GM12891 (cell line): ENCODE results near the gene MLLT6.

Experiments used
- PAX5 ChIP-seq: IDR thresholded peaks from 2 replicates; pipeline ENCODE4 v1.6.1; 2011; ENCODE audit warnings: low read length, moderate library complexity, mild to moderate bottlenecking; ENCODE audit not compliant: insufficient read depth, severe bottlenecking
- POLR2A ChIP-seq: IDR thresholded peaks from 2 replicates; pipeline ENCODE4 v1.6.1; 2011; ENCODE audit warnings: low read depth, low read length, control low read depth
- POLR2AphosphoS5 ChIP-seq: IDR thresholded peaks from 2 replicates; pipeline ENCODE4 v1.6.1; 2011; ENCODE audit warnings: low read depth, low read length, control low read depth
- POU2F2 ChIP-seq: IDR thresholded peaks from 2 replicates; pipeline ENCODE4 v1.6.1; 2011; ENCODE audit warnings: low read depth, mild to moderate bottlenecking, control low read depth, low read length, moderate library complexity
- SPI1 ChIP-seq: IDR thresholded peaks from 2 replicates; pipeline ENCODE4 v1.6.1; 2011; ENCODE audit warnings: low read depth, low read length, control low read depth
- TAF1 ChIP-seq: IDR thresholded peaks from 2 replicates; pipeline ENCODE4 v1.6.1; 2011; ENCODE audit warnings: low read depth, low read length, control low read depth

DNA sequence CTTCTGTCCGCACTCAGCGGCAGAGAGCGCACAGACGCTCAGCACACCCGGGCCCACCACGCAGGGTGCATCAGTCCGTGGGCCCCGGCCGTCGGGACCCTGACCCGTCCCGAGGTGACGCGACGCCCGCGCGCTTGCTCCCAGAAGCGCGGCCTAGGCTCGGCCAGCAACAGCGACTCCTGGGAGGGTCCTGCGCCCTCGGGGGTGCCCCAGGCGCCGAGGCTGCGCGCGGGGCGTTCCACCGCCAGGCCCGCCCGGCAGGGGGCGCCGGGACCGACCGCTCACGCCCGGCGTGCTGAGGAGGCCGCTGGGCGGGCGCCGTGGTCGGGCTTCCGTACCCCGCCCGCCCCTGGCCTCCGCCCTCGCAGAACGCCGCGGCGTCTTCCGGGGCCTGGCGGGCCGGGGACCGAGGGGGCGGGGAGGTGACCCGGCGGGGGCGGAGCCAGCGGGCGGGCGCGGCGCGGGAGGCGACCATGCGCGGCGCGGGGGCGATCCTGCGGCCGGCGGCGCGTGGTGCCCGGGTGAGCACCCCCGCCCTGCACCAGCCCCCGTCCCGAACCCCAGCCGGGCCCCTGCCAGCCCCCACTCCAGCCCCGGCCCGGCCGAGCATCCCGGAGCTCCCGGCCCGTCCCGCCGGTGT is 24.9 kb downstream of the MLLT6 start, which contains the start of gene CISD3:
- TF ChIP-seq TAF1, result no peak
- TF ChIP-seq POLR2AphosphoS5, result 0 out of 2 replicates have a peak, but pooled peaks have one; percentile 50
- TF ChIP-seq POLR2A, result no peak
- TF ChIP-seq POU2F2, result no peak
- no peak for TF ChIP-seq SPI1
- peak; percentile 8 for TF ChIP-seq PAX5
